Measurements from ENCODE around the gene DKC1.

- TF ChIP-seq, protein P1, sequence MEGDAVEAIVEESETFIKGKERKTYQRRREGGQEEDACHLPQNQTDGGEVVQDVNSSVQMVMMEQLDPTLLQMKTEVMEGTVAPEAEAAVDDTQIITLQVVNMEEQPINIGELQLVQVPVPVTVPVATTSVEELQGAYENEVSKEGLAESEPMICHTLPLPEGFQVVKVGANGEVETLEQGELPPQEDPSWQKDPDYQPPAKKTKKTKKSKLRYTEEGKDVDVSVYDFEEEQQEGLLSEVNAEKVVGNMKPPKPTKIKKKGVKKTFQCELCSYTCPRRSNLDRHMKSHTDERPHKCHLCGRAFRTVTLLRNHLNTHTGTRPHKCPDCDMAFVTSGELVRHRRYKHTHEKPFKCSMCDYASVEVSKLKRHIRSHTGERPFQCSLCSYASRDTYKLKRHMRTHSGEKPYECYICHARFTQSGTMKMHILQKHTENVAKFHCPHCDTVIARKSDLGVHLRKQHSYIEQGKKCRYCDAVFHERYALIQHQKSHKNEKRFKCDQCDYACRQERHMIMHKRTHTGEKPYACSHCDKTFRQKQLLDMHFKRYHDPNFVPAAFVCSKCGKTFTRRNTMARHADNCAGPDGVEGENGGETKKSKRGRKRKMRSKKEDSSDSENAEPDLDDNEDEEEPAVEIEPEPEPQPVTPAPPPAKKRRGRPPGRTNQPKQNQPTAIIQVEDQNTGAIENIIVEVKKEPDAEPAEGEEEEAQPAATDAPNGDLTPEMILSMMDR (conservative IDR thresholded peaks at IDR 0.05 in 1 of 2, IDR thresholded peaks at IDR 0.05 in 1 of 2; ENCODE audit: extremely low read depth in 1 of 2, insufficient read depth in 1 of 2, low read depth in 1 of 2, low read length in 2 of 2), result no peak
- TF ChIP-seq EZH2 (IDR thresholded peaks at IDR 0.05; ENCODE audit: borderline replicate concordance, low read length), result no peak
These were observed 21.7 kb downstream of the DKC1 start for GRCh38 chrX:154784149-154784995.

Measured in mammary epithelial cell (primary cell).